Measurements from ENCODE around the gene CD276. TPM values are rescaled to one million over a fixed set of nuclear protein-coding genes. Genes with fewer than 3 reads are reported as not detected.

CD276 gene
- total RNA-seq, 1 experiment from 2014 or later, result 133 TPM

DNA sequence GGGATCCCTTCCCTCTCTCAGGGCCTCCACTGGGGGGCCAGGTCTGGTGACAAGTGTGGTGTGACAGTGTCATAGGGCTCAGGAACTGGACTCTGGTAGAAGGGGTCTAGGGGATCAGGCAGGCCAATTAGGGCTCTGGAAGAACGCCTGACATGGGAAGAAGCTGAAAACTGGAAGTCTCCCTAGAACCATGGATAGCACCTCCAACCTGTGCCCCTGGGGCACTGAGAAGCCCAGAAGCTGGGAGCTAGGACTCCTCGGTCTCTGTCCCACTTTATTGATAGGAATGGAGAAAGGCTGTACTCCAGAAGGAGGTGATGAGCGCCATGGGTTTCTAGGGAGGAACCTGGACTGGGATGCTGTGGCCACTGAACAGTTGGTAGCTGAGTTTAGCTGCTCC, 38.2 kb downstream of the CD276 start:
- Histone ChIP-seq H4K91ac (ENCODE audit: insufficient read length, low read depth, low read length) (no peak overlapping the region), H4K8ac (replicated peaks; ENCODE audit: insufficient read length, low read depth, low read length) (no peak overlapping the region), H2BK12ac (ENCODE audit: insufficient read length, low read depth, low read length) (no peak overlapping the region), H3K4ac (ENCODE audit: low read depth, low read length) (no peak overlapping the region), H3K27me3 (ENCODE audit: insufficient read depth, low read length) (no peaks in the 10 kb centered on the region; the same call in 1 of the 2 replicates), H3K23ac (ENCODE audit: insufficient read length, low read depth, low read length) (no peak overlapping the region), H4K5ac (ENCODE audit: insufficient read length, low read depth, low read length) (no peak overlapping the region), H3K9me3 (ENCODE audit: control insufficient read depth, low read depth, low read length) (no peaks in the 10 kb centered on the region), H3K9ac (ENCODE audit: extremely low read depth, insufficient read length, low read length) (no peak overlapping the region), H2BK15ac (ENCODE audit: low read depth, low read length) (no peak overlapping the region), H3K79me2 (ENCODE audit: insufficient read depth, low read length) (no peaks in the 10 kb centered on the region), H3K23me2 (ENCODE audit: insufficient read length, low read depth, low read length, poor library complexity, severe bottlenecking) (no peaks in the 10 kb centered on the region), H3K56ac (ENCODE audit: insufficient read length, low read depth, low read length) (no peak overlapping the region), H2BK20ac (ENCODE audit: low read depth, low read length, poor library complexity, severe bottlenecking) (no peak overlapping the region), H3K4me2 (ENCODE audit: insufficient read depth, insufficient read length, low read length) (no peak overlapping the region), H3K79me1 (ENCODE audit: insufficient read depth, low read depth, low read length, poor library complexity, severe bottlenecking) (no peaks in the 10 kb centered on the region), H3K14ac (ENCODE audit: insufficient read depth, low read length) (no peak overlapping the region), H3K4me1 (ENCODE audit: insufficient read depth, low read length) (no peaks in the 10 kb centered on the region), H3K18ac (ENCODE audit: insufficient read length, low read depth, low read length) (no peak overlapping the region), H3T11ph (ENCODE audit: low read length) (no peak overlapping the region), H2BK120ac (ENCODE audit: low read depth, low read length, poor library complexity, severe bottlenecking) (no peak overlapping the region), H3K27ac (ENCODE audit: insufficient read length, low read depth, low read length) (no peak overlapping the region), H2AK5ac (ENCODE audit: insufficient read length, low read length) (no peak overlapping the region), H2AFZ (ENCODE audit: low read length) (no peak overlapping the region), H4K20me1 (ENCODE audit: control insufficient read depth, insufficient read depth, insufficient read length) (no peaks in the 10 kb centered on the region), H2BK5ac (ENCODE audit: insufficient read length, low read length) (no peak overlapping the region)
- no peaks in the 10 kb centered on the region for H3K36me3 Mint-ChIP-seq (ENCODE audit: insufficient read depth in 1 of 3, low read depth in 3 of 3)
- H3K9me3 Mint-ChIP-seq, result no peaks in the 10 kb centered on the region
- H3K27ac Mint-ChIP-seq, result peak overlapping the region in 1 of 3 experiments; percentile 53; a peak in 1 of 7 replicates
- H3K4me3 Mint-ChIP-seq, result no peak overlapping the region
- TF ChIP-seq, protein P1, sequence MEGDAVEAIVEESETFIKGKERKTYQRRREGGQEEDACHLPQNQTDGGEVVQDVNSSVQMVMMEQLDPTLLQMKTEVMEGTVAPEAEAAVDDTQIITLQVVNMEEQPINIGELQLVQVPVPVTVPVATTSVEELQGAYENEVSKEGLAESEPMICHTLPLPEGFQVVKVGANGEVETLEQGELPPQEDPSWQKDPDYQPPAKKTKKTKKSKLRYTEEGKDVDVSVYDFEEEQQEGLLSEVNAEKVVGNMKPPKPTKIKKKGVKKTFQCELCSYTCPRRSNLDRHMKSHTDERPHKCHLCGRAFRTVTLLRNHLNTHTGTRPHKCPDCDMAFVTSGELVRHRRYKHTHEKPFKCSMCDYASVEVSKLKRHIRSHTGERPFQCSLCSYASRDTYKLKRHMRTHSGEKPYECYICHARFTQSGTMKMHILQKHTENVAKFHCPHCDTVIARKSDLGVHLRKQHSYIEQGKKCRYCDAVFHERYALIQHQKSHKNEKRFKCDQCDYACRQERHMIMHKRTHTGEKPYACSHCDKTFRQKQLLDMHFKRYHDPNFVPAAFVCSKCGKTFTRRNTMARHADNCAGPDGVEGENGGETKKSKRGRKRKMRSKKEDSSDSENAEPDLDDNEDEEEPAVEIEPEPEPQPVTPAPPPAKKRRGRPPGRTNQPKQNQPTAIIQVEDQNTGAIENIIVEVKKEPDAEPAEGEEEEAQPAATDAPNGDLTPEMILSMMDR (conservative IDR thresholded peaks at IDR 0.05), result no peak
- DNase-seq, result no peak
- peaks cover 3 to 5% of the 10 kb centered on the region in 2 experiments; a peak in 2 of 4 replicates for H3K4me1 Mint-ChIP-seq
- no CpG with 5 or more reads among the region's 3 CpGs for WGBS (ENCODE audit: extremely low coverage, insufficient read length, low lambda C conversion rate)
- H3K27me3 Mint-ChIP-seq (ENCODE audit: low read depth), result no peaks in the 10 kb centered on the region; the same call in none of the 2 replicates
